GM19463 (cell line): Measurements from ENCODE around the gene OPTN.
A peak's percentile ranks its signal among the peaks of the same experiment; 100 is the strongest.
"Not testable (repeated sequence)": the region's sequence is repeated elsewhere in the genome, so short reads cannot be mapped to it uniquely, and the experiment has no call there.

Experiments used
- ATAC-seq: cut with Tn5 transposase; IDR thresholded peaks from one replicate; pipeline ENCODE4 v1.9.1; 2021; ENCODE audit warnings: mild to moderate bottlenecking, moderate library complexity; ENCODE audit not compliant: unreplicated experiment

Gene OPTN

DNA sequence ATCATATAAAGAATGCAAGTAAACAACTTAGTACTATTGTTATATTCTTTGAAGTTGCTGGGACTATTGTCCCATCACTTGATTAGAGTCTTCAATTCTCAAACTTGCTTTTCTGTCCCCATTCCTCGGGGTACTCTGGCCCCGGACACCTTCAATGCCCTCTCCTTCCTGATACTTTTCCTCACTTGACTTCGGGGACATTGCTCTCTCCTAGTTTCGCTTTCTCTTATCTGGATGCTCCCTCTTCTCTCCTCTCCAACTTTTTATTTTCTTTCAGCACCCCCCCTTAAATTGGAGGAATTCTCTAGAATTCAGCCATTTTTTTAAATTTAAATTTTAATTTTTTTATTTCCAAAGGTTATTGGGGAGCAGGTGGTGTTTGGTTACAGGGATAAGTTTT, 10.6 kb upstream of the OPTN start:
- ATAC-seq, result no peak

DNA sequence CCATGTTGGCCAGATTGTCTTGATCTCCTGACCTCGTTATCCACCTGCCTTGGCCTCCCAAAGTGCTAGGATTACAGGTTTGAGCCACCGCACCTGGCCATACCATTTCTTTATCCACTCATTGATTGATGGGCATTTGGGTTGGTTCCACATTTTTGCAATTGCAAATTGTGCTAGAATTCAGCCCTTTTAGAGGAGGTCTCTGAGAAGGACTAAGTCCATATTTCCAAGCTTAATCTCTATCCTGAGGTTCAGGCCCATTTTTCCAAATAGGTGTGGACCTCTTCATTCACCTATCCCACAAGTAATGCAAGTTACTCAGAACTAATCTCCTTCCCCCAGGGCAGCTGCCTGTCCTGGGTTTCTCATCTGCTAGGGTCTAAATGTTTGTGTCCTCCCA, 9.7 kb upstream of the OPTN start:
- ATAC-seq, result no peak

DNA sequence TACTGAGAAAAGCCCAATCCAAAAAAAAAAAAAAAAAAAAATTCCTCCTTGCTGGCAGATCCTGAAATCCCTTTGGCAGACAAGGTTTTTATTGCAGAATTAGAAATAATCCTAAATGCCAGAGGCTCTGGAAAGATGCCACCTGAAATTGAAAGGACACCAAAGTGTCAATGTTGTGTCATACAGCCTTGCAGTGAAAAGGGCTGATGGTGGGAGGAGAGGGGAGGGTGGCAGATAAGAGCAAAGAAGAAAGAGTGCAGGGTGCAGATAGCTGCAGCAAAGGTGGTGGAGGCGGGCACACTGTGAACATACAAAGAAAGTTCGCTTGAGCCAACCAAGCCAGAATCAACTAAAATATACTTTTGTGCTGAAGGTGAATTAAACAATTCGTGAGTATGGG, 8.2 kb upstream of the OPTN start:
- ATAC-seq, result no peak

DNA sequence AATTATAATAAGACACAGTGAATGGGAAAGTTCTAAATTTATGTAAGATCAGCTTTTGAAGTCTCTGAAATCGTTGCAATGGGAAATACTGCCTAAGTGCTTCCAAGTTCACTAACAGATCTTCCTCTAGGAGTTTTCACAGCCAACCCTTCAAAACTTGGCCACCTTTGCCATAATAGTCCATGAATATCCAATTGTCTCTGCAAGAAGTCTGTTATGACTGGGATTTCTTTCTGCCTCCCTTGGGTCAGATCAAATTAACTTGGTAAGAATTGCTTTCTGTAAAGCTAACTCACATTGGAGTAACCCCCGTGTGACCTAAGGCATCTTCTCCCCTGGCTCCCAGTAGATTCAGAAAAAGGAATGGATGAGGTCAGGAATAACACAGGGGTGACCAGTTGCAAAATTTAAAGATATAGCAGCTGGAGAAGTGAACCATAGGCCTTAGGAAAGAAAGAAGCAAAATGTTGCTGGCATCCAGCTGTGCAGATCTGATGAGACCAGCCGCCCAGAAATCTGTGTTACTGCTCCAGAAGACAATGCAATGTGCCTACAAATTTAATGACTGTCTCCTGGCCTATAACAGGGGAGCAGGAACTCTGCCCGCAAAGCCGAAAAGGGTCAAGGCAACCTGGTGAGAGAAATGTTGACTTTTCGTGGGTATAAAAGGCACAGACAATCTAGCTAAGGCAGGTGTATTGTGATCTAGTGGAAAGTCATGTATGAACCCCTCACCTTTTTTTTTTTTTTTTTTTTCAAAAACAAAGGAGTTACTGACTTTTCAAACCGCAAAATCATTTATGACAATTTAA, 7.5 kb upstream of the OPTN start:
- no peak for ATAC-seq

DNA sequence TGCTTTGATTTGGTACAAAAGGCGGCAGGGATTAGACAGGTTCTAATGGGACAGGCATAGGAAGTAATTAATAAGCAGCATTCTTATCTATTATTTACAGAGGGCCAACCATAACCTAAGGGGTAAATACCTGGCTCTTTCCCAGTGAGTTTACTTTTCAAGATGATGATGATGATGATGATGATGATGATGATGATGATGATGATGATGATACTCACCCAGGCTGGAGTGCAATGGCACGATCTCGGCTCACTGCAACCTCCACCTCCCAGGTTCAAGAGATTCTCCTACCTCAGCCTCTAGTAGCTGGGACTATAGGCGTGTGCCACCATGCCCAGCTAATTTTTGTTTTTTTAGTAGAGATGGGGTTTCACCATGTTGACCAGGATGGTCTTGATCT, 5.9 kb upstream of the OPTN start:
- not testable (repeated sequence) for ATAC-seq

DNA sequence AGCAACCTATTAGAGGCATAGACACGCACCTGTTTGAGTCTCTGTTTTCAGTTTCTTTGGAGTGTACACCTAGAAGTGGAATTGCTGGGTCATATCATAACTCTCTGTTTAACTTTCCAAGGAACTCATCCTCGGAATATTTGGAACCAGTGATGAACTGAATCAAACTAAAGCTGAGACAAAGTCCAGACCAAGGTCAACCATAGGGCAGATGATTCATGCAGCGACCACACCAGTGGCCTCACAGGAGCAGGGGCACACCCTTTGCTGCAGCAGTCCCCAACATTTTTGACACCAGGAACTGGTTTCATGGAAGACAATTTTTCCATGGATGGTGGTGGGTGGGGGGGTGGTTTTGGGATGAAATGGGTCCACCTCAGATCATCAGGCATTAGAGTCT, 4.9 kb upstream of the OPTN start:
- ATAC-seq, result no peak

DNA sequence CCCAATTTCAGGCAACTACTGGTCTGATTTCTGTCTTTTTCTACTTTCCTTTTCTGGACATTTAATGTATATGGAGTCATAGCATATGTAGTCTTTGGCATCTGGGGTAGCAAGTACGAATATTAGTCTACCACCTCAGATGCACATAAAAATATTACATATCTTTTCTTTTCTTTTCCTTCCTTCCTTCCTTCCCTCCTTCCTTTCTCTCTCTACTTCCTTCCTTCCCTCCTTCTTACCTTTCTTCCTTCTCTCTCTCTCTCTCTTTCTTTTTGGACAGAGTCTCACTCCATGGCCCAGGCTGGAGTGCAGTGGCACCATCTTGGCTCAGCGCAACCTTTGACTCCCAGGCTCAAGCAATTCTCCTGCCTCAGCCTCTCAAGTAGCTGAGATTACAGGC, 4.0 kb upstream of the OPTN start:
- ATAC-seq, result no peak

DNA sequence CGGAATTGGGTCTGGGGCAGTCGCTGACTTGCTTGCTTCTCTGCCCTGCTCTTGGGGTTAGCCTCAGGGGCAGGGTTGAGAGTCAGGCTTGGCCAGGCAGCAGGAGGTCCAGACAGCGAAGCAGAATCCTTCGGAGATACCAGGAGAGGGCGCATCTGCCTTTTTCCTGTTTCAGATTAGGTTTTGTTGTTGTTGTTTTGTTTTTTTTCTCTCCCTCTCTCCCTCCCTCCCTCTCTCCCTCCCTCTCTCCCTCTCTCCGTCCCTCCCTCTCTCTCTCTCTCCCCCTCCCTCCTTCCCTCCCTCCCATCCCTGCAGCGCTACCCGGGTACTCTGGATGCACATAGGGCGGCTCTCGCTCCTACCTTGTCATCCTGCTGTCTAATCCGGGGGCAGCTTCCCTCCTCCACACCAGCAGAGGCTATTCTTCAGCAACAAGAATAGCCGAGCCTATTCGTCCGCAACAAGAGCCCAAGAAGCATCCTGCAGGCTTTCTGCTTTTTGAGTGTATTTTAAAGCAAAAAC, 758 bp upstream of the OPTN start:
- ATAC-seq, result peak; percentile 30

DNA sequence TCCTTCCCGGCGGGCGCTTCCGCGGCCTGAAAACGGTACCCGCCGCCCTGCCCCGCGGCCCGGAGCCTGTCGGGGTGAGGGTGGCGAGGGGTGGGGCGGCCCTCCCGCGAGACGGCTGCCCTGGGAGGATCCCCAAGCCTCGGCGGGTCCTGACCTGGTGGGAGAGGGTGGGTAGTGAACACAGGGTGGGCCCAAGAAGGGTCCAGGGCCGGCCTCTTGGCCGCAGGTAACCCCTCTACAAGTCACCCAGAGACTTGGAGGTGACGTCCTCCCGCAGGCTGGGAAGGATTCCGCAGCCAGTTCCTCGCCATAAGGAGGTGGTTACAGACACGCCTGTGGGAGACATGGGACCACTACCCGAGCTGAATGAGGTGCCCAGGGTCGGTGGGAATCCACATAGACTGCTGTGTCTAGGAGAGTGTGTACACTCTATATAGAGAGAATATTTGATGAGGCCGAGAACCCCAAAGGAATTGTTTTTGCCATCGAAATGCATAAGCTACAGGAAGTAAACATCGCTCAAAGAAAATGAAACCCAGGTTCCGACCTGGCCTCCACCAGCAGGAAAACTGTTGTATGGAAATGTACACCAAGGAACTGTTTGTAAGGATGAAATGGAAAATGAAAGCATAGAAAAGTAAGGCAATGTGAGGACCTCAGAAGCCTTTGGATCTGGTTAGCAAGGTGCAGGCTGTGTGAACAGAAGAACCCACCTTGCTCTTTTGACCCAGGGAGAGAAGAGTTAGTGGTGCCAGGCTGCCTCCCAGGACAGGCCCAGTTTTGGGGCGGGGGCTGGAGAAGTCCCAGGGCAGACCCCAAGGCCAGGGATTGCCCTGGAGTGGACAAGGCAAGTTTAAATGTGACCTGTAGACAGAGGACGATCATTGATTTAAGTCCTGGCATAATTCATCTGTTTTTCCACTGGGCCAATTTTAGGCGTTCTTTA, 659 bp downstream of the OPTN start:
- peak; percentile 25 for ATAC-seq

DNA sequence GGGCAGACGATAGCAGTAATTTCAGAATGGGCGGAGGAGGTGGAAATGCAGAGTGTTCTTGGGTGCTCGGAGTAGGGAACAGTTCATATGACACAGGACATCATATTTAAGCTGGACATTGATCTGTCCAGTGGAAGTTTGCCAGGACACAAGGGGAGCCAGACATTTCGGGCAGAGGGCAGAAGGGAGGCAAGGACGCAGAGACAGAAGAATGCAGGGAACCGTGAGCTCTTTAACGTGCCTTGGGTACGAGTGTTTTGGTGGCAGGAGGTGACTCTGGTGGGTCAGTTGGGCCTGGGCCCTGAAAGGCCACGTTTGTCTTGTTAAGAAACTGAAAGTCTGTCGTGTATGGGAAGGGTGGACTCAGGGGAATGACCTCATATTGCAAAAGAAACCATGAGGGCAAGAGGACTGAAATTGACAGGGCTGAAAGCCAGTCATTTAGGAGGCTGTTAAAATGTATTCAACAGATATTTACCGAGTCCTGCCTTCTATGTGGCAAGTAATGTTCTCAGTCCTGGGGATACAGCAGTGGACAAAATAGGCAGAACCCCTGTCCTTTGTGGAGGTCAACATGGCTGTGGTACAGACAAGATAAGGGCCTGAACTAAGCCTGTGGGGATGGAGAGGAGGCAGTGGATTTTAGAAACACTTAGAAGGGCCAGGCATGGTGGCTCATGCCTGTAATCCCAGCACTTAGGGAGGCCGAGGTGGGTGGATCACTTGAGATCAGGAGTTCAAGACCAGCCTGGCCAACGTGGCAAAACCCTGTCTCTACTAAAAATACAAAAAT, 2.2 kb downstream of the OPTN start:
- ATAC-seq, result no peak

DNA sequence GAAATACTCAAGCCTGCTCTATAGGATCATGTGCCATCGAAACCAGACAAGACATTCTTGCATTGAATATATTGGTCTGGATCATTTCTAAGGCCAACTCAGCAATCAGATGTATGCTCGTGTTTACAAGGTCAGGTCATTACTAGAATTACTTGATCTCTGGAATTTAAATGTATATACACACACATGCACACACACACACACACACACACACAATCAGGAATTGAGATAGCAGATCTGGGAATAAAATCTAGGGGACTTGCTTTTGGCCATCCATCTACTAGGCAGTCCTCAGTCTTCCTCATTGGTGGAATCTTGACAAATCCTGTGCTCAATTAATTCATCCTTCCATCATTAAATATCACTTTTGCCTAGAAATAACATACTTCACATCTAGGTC, 3.6 kb downstream of the OPTN start:
- ATAC-seq, result no peak

DNA sequence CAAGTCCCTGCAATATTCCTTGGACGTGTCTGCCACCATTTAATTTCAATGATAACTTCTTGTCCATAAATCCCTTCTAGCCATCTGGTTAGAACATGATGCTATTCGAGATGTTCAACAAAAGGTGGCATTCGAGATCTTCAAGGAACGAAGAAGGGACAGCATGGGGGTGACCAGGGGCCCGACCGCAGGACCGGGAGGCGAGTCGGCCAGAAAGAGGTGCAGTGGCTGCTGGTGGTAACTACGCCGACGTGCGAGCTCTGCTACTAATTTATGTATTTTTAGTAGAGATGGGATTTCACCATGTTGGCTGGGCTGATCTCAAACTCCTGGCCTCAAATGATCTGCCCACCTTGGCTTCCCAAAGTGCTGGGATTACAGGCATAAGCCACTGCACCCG, 4.7 kb downstream of the OPTN start:
- ATAC-seq, result no peak

DNA sequence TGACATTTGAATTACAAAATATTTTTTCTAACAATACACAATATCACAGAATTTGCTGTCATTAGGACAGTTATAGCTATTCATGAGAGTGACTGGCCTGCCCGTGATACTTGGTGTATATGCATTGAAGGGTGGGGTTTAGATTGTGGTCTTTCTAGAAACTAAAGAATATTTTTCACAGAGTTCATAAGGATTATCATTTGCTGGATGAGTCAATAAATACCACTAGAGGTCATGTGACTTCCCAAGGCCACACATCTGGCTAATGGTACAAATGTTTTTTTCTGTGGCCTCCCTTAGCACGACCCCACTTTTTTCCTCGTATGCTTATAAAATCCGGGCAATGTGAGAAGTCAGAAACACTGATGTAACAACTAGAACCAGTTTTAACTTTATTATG, 5.2 kb downstream of the OPTN start:
- ATAC-seq, result no peak

DNA sequence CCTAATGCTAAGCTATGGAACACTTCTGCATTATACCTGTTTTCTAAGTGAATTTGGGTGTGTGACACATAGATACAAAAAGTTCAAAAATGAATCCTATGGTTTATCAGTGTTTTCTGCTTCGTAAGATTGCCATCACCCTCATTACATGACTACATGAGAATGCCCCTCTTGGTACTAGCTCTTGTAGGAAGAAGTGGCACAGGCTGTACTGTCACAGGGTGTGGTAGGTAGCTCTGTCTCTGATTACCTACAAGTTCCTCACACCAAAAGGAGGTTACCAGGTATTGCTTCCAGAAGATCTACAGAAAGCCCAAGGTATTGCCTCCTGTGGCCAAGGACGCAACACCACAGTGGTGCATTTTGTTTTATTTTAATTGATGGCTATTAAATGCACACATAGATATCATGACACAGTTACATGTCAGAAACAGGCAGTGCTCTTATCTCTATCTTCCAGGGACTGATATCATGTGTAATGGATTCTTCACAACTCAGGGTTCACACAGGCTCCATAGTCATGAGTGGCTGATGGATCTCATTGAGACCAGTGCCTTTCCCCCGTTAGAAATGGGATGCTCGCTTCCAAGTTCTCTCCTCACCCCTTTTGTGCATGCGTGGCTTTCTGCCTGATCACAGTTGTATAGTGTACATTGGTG, 6.6 kb downstream of the OPTN start:
- no peak for ATAC-seq

DNA sequence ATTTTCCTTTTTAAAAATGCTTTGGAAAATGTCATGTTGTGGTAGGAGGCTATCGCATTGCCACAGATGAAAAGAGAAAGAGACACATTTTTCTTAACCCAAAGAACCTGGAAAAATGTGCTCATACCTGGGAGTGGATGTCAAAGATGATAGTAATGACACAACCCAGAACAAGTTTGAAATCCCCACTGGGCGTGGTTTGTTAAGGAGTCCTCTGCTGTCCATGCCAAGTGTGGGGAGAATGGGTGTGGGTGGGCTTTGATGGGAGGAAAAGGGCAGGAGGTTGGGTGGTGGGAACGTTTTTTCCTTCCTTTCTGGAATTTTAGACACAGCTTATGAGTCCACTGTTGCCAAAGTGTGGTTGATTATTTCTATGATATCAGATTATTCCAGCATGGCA, 10.9 kb downstream of the OPTN start:
- ATAC-seq, result no peak

DNA sequence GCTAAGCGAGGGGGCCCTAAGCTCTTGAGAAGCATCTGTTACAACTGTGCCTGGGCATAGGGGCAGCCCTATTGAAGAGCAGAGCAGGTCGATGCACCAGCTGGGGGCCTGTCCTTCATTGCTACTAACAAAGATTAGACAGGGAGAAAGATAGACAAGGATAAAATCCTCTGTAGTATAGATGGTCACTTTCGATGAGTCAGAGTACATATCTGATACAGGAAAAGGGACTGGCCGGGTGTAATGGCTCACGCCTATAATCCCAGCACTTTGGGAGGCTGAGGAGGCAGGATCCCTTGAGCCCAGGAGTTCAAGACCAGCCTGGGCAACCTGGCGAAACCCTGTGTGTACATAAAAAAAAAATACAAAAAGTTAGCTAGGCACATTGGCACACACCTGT, 13.6 kb downstream of the OPTN start:
- ATAC-seq, result no peak

DNA sequence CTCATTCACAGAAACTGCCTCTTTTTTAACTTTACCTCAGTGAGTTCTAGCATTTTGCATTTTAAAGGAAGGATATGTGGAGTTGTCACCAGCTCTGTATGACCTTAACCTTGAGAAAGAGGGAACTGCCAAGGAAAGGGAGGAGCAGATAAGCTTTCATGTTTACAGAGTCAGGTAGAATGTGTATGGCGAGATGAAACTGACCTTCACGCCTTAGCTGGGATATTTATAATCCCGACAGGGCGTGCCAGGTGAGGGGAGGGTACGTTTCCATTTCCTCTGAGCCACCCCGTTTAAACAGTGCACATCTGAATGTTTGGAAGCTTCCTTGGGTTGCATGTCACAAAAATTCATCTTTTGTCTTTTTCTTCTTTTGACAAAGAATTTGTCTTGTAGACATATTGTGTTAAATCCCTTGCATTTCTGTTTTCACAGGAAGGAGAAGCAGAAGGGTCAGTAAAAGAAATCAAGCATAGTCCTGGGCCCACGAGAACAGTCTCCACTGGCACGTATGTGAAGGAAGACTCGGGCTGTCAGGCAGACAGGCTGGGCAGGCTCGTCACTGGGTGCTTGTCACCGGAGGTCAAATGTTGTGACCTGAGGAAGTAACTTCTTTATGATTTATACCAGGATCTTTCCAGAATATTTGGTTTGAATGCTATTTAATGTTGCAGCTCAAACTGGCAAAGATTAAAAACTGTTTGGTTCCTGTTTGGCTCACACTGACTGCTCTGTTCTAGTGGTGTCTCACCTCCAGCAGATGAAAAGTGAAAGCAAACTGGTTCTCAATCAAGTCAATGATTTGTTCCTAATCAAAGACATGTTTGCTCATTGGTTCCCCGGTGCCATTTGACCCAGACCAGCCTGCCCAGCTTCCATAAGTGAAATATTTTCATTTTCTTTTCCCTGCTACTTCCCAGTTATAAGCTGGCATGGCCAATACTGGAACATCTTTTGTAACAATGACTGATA, 16.2 kb downstream of the OPTN start:
- no peak for ATAC-seq

DNA sequence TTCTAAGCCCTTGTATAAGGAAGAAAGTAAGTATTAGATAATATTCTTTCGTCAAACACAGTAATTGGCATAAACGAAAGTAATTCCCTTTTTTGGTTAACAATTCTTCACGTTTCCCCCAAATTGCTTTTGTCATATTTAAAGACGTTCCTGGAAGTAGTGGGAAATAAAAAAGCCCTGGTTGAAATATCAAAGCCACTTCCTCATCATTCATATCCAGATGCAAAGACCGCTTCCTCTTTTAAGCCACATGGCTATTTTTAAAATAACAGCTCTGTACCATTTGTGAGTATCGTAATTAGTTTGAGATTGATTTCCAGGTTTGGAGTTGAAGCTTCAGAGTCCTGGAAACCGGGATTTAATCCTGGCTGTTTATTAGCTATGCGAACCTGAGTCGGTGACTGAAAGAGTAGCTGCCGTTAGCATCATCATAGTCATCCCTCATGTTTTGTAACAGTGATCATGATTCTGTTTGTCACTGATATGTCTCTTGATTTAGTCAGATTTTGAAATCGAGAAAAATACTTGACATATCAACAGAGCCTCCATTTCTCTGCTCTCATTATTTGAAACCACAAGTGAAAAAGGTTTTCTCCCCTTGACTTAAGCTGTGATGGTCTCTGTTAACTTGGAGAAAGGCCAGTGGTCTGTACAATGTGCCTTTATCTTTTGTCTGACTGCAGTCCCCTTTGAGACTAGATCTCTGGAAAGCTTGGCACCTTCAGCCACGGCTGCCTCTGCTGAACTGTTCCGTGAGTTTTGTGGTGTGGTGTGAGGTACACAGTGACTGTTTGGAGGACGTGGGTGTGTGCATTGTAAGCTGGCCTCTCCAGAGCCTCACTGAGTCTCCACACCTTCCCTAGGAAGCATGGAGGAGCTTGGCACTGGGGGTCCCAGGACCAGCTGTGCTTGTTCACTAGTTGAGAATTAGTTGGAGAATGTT, 18.1 kb downstream of the OPTN start:
- ATAC-seq, result no peak
